ENCODE measurements around the gene HSF5.

- TF ChIP-seq CTCF (IDR thresholded peaks at IDR 0.05; ENCODE audit: borderline replicate concordance, extremely low read depth, low read length, poor library complexity, severe bottlenecking) = no peak
- TF ChIP-seq EZH2 (IDR thresholded peaks at IDR 0.05; ENCODE audit: borderline replicate concordance, low read depth, low read length, severe bottlenecking) = no peak
Observed at GRCh38 chr17:58436805-58437239, 51.4 kb downstream of the HSF5 start.

All from DND-41 (cell line).